ENCODE results near the gene SLC25A22. TPM values are rescaled to one million over a fixed set of nuclear protein-coding genes. Genes with fewer than 3 reads are reported as not detected.

The SLC25A22 gene
- total RNA-seq: 10 to 100 TPM; 35.7 to 38.3 TPM

DNA sequence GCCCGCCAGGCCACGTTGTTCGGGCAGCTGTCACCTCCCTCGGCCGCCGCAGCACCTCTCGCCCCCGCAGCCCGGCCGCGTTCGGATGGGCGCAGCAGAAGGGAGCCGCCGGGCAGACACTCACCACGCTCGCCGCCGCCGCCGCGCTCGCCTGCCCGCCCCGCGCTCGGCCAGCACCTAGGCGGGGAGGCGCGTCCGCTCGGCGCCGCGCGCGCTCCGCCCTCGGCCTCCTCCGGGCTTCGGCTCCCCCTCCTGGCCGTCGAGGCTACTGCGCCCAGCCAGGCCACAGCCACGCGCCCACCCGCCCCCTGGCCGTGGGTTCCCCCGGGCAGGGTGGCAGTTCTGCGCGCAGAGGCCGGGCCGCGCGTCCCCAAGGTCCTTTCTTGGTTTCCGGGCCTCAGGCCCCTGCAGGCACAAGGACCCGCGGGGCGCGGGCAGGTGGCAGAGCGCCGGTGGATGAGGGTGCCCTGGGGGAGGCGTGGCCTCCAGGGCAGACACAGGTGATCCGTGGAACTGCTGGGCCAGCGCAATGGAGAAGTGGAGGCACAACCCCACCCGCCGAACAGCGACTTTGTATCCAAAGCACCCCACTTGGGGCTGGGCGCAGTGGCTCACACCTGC, at the start of gene SLC25A22:
Gene SLC25A22, minus strand, starts transcription at position 189 of the 621 bp plus-strand sequence. CDS start 3,275 bp downstream, outside the sequence.
- Mint-ChIP-seq H3K27ac (peak within 1 kb of the TSS; percentile 89), H3K27me3 (no peaks in the 10 kb centered on the region), H3K4me1 (peaks cover 37% of the 10 kb centered on the region), H3K9me3 (no peaks in the 10 kb centered on the region), H3K4me3 (peak within 1 kb of the TSS; percentile 93), H3K36me3 (ENCODE audit: low read depth) (peaks cover 23% of the 10 kb centered on the region)
- DNase-seq: peak; percentile 87
- ChIA-PET CTCF (interaction anchor here (0.8 to 1.4 kb wide), 2 partner anchors 11 to 32 kb away, joined by 3 read pairs; no protein-coding TSS in a partner anchor), POLR2A (interaction anchor here (0.7 to 3.9 kb wide), 2 partner anchors 11 kb away, joined by 3 to 23 read pairs; partner anchors contain the start of gene RPLP2)

- no peak for DNase-seq
- no peak overlapping the region for H3K4me3 Mint-ChIP-seq
- H3K27me3 Mint-ChIP-seq: peaks cover 11% of the 10 kb centered on the region
- CTCF ChIA-PET: interaction anchor here (0.8 to 2.2 kb wide), 5 partner anchors 10 to 205 kb away, joined by 3 to 10 read pairs (median 5); no protein-coding TSS in a partner anchor
- peaks cover 14% of the 10 kb centered on the region for H3K4me1 Mint-ChIP-seq
- no peak overlapping the region for H3K27ac Mint-ChIP-seq
- POLR2A ChIA-PET: interaction anchor here (0.9 to 1.3 kb wide), 2 partner anchors 29 to 203 kb away, joined by 3 to 4 read pairs; partner anchors contain the start of gene PNPLA2
- H3K9me3 Mint-ChIP-seq: no peaks in the 10 kb centered on the region
- H3K36me3 Mint-ChIP-seq (ENCODE audit: low read depth): no peaks in the 10 kb centered on the region
These were observed 49.8 kb upstream of the SLC25A22 start for GRCh38 chr11:847876-848275.

GRCh38 chr11:846496-847098, 48.5 kb upstream of the SLC25A22 start:
- ChIA-PET CTCF (no interaction called here), POLR2A (no interaction called here)
- H3K36me3 Mint-ChIP-seq (ENCODE audit: low read depth): no peaks in the 10 kb centered on the region
- H3K9me3 Mint-ChIP-seq: no peaks in the 10 kb centered on the region
- H3K4me1 Mint-ChIP-seq: peaks cover 14% of the 10 kb centered on the region
- DNase-seq: no peak
- no peak overlapping the region for H3K4me3 Mint-ChIP-seq
- no peak overlapping the region for H3K27ac Mint-ChIP-seq
- peaks cover 11% of the 10 kb centered on the region for H3K27me3 Mint-ChIP-seq

GRCh38 chr11:845872-846495, 47.9 kb upstream of the SLC25A22 start:
- Mint-ChIP-seq H3K27ac (no peak overlapping the region), H3K9me3 (no peaks in the 10 kb centered on the region), H3K4me3 (no peak overlapping the region), H3K4me1 (peaks cover 20% of the 10 kb centered on the region), H3K27me3 (peaks cover 8% of the 10 kb centered on the region), H3K36me3 (ENCODE audit: low read depth) (no peaks in the 10 kb centered on the region)
- DNase-seq: no peak
- CTCF ChIA-PET: no interaction called here
- POLR2A ChIA-PET: no interaction called here

DNA sequence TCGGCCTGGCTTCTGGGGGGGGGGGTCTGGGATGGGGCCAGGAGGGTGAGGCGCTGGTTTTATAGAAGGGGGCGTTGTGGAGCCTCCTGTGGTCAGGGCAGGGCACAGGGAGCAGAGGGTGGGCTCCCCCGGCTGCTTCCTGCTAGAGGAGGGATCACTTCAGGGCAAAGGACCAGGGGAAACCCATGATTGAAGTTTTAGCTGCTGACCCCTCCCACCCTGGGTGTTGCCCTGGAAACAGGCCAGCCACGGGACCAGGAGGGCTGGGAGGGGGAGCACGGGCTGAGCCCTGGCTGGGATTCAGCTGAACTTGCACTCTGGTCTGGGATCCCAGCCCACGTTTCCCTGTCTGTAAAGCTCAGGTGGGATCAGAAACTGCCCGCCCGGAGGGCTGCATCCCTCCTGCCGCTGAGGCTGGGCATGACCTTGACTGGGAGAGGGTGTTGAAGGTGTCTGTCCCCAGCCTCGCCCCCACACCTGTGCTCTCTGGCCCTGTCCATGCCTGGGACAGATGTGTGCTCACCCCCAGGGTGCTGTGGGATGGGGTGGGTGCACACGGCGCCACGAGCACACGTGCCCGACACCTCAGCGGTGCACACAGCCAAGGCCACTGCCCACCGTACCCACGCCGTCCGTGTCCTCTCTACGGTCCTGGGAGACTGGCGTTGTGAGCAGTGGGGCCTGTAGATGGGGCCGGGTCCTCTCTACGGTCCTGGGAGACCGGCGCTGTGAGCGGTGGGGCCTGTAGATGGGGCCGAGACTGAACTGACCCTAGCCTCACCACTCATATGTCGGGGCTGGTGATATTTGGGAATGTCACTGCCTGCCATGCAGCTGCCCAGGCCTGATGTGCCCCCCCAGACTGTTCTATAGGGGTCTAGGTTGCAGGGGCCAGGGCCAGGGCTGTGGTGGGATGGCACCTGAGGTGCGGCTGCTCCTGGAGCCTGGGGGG, 46.9 kb upstream of the SLC25A22 start:
- H3K9me3 Mint-ChIP-seq: no peaks in the 10 kb centered on the region
- no peak overlapping the region for H3K4me3 Mint-ChIP-seq
- DNase-seq: no peak
- H3K27ac Mint-ChIP-seq: no peak overlapping the region
- H3K36me3 Mint-ChIP-seq (ENCODE audit: low read depth): peaks cover 5% of the 10 kb centered on the region
- peaks cover 30% of the 10 kb centered on the region for H3K4me1 Mint-ChIP-seq
- peaks cover 8% of the 10 kb centered on the region for H3K27me3 Mint-ChIP-seq
- ChIA-PET CTCF (no interaction called here), POLR2A (no interaction called here)

DNA sequence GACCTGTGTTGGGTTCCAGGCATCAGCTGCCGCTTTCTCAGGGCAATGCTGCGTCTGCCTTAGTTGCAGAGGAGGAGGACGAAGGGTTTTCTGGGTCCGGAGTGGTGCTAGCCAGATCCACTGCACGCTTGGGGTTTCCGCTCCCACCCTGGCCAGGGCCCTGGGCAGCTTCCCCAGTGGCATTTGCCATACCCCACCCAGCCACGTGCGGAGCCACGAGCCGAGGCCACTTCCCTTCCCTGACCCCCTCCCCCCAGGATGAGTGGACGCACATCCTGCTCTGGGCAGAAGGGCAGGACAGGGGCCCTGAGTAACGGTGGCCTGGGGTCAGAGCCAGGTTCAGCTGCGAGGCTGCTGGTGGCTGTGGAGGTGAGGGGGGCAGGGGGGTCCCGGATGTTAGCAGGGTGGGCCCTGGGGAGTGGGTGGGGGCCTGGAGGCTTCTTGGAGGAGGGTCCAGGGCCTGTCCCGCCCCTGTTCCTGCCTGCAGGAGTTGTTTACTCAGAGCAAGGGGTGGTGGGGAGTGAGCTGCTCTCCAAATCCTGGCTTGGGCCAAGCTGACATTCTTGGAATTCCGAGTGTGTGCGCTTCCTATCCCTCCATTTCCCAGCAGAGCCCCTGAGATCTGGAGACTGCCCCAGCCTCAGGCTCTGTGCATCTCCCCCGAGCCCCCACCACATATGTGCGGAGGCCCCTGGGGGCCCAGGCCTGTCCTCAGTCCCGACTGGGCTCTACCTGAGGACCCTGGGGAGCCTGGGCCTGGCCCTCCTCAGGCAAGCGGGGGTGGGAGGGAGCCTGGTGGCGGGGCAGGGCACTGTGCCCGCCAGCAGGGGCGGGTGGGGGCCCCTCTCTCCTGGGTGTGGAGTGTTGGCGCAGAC, 46.0 kb upstream of the SLC25A22 start:
- no peak for DNase-seq
- no peaks in the 10 kb centered on the region for H3K9me3 Mint-ChIP-seq
- peaks cover 30% of the 10 kb centered on the region for H3K4me1 Mint-ChIP-seq
- peaks cover 5% of the 10 kb centered on the region for H3K27me3 Mint-ChIP-seq
- CTCF ChIA-PET: interaction anchor here (1.2 to 1.4 kb wide), 3 partner anchors 13 to 85 kb away, joined by 3 to 4 read pairs (median 3); no protein-coding TSS in a partner anchor
- H3K4me3 Mint-ChIP-seq: peak overlapping the region; percentile 61
- POLR2A ChIA-PET: interaction anchor here (1.1 to 5.2 kb wide), 6 partner anchors 11 to 268 kb away, joined by 3 to 45 read pairs (median 24); partner anchors contain the start of genes CD151, CRACR2B, PNPLA2 and RPLP2
- peaks cover 7% of the 10 kb centered on the region for H3K36me3 Mint-ChIP-seq (ENCODE audit: low read depth)
- no peak overlapping the region for H3K27ac Mint-ChIP-seq

GRCh38 chr11:843086-843734, 45.1 kb upstream of the SLC25A22 start:
- H3K9me3 Mint-ChIP-seq: no peaks in the 10 kb centered on the region
- POLR2A ChIA-PET: interaction anchor here (0.6 to 5.2 kb wide), 15 partner anchors 8 to 275 kb away, joined by 3 to 45 read pairs (median 4); partner anchors contain the start of genes CD151, CRACR2B, GATD1 and PNPLA2
- no peak for DNase-seq
- no peak overlapping the region for H3K27ac Mint-ChIP-seq
- H3K36me3 Mint-ChIP-seq (ENCODE audit: low read depth): peaks cover 13% of the 10 kb centered on the region
- CTCF ChIA-PET: interaction anchor here (1.2 to 1.4 kb wide), 3 partner anchors 12 to 86 kb away, joined by 3 to 4 read pairs (median 3); no protein-coding TSS in a partner anchor
- H3K27me3 Mint-ChIP-seq: no peaks in the 10 kb centered on the region
- H3K4me3 Mint-ChIP-seq: peak overlapping the region; percentile 61
- peaks cover 24% of the 10 kb centered on the region for H3K4me1 Mint-ChIP-seq

DNA sequence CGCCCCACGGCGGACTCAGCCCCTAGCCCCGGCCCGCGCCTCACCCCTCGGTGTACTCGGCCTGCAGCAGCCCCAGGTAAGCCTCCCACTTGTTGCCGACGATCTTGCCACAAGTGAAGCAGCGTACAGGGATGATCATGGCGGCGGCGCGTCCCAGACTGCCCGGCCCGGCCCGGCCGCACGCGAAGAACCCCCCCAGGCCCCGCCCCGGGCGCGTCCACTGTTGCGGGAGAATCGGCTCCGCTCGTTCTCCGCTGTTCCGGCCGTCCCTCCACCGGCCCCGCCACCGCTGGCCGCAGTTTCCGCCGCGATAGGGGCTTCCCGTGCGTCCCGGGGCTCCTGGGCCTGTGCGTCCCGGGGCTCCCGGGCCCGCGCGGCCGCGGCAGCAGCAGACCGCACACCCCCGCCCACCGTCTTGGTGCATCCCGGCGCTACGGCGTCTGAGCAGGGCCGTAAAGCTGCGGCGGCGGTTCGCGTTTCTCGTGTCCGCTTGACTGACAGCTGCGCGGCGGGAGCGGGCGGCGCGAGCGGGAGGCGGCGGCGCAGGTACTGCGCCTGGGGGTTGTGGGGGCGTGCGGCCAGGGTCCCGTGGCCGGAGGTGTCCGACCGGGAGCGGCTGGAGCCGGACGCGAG, 44.4 kb upstream of the SLC25A22 start, which contains the start of the genes POLR2L and TSPAN4:
Gene POLR2L, minus strand, starts transcription at position 160 of the 633 bp plus-strand sequence. Its CDS starts 21 bp downstream, at position 139.
Gene TSPAN4, plus strand, starts transcription at position 483 of the 633 bp plus-strand sequence. CDS start 7,453 bp downstream, outside the sequence.
- Mint-ChIP-seq H3K36me3 (ENCODE audit: low read depth) (peaks cover 16% of the 10 kb centered on the region), H3K9me3 (no peaks in the 10 kb centered on the region), H3K27me3 (no peaks in the 10 kb centered on the region), H3K4me3 (peak within 1 kb of the TSS; percentile 83), H3K27ac (peak within 1 kb of the TSS; percentile 76), H3K4me1 (peaks cover 24% of the 10 kb centered on the region)
- ChIA-PET CTCF (interaction anchor here (1.2 to 1.4 kb wide), 3 partner anchors 12 to 86 kb away, joined by 3 to 4 read pairs (median 3); no protein-coding TSS in a partner anchor), POLR2A (interaction anchor here (0.6 to 5.2 kb wide), 16 partner anchors 9 to 274 kb away, joined by 3 to 45 read pairs (median 4); partner anchors contain the start of genes CD151, CRACR2B, GATD1 and PNPLA2)
- peak; percentile 88 for DNase-seq

DNA sequence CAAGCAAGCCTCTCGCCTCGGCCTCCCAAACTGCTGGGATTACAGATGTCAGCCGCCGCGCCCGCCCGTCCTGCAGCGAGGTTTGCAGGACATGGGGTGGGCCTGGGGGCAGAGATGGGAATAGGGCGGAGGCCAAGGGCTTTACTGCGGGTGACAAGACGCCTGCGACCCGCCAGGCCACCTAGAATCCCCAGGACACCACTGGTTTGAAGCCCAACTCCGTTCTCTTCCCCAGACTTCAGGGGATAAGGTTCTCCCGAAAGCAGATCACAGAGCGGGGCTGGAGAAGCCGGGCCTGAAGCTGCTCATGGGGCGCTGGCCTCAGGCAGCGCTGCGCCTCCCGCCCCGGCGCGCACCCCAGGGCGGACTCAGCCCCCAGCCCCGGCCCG, 43.9 kb upstream of the SLC25A22 start:
- CTCF ChIA-PET: interaction anchor here (1.1 kb wide), 1 partner anchor 36 kb away, joined by 3 read pairs; no protein-coding TSS in a partner anchor
- peaks cover 17% of the 10 kb centered on the region for H3K36me3 Mint-ChIP-seq (ENCODE audit: low read depth)
- no peaks in the 10 kb centered on the region for H3K27me3 Mint-ChIP-seq
- peaks cover 26% of the 10 kb centered on the region for H3K4me1 Mint-ChIP-seq
- peak overlapping the region; percentile 76 for H3K27ac Mint-ChIP-seq
- no peaks in the 10 kb centered on the region for H3K9me3 Mint-ChIP-seq
- peak overlapping the region; percentile 83 for H3K4me3 Mint-ChIP-seq
- no peak for DNase-seq
- POLR2A ChIA-PET: interaction anchor here (0.6 to 5.2 kb wide), 9 partner anchors 9 to 65 kb away, joined by 3 to 45 read pairs (median 5); partner anchors contain the start of genes CD151, CRACR2B, GATD1 and PNPLA2

- Mint-ChIP-seq H3K27me3 (no peaks in the 10 kb centered on the region), H3K4me1 (peaks cover 26% of the 10 kb centered on the region), H3K9me3 (no peaks in the 10 kb centered on the region), H3K36me3 (ENCODE audit: low read depth) (peaks cover 17% of the 10 kb centered on the region), H3K4me3 (peak overlapping the region; percentile 83), H3K27ac (no peak overlapping the region)
- POLR2A ChIA-PET: interaction anchor here (1.2 to 5.2 kb wide), 5 partner anchors 11 to 31 kb away, joined by 4 to 45 read pairs (median 24); partner anchors contain the start of genes CRACR2B, PNPLA2 and RPLP2
- DNase-seq: no peak
- CTCF ChIA-PET: no interaction called here
These were observed 42.0 kb upstream of the SLC25A22 start for GRCh38 chr11:839875-840617.

Measured in activated CD4-positive, alpha-beta memory T cell treated with anti-CD3 and anti-CD28 coated beads, Interleukin-2, amount 10 ng/mL, durations not matched to agents 7 days and 5 days (primary cell).